CD4-positive, alpha-beta T cell treated with Interleukin-2 at 100 ng/mL for 4 hours (primary cell): Measurements from ENCODE around the gene SLBP.
A peak's percentile ranks its signal among the peaks of the same experiment; 100 is the strongest.

Source experiments
- DNase-seq: peaks from one replicate; pipeline ENCODE4 v3.0.0-alpha.2; 2020; ENCODE audit warnings: low spot score

The SLBP gene

GRCh38 chr4:1726146-1726934 lies 14.2 kb upstream of the SLBP start:
- DNase-seq: peak; percentile 92

GRCh38 chr4:1725521-1725920 lies 13.4 kb upstream of the SLBP start:
- DNase-seq: no peak

- peak; percentile 52 for DNase-seq
Observed at GRCh38 chr4:1723131-1723801, 11.1 kb upstream of the SLBP start.

GRCh38 chr4:1722551-1723118 lies 10.5 kb upstream of the SLBP start:
- no peak for DNase-seq

- no peak for DNase-seq
Observed at GRCh38 chr4:1721666-1722550, 9.8 kb upstream of the SLBP start.

GRCh38 chr4:1721003-1721665 lies 9.0 kb upstream of the SLBP start, which contains the start of the genes TACC3 and TMEM129:
Gene TACC3, plus strand, starts transcription at chr4:1721521. Its CDS starts 1,901 bp downstream, at chr4:1723422.
Gene TMEM129, minus strand, starts transcription at chr4:1721323. Its CDS starts 486 bp downstream, at chr4:1720837.
- peak; percentile 97 for DNase-seq

GRCh38 chr4:1720163-1720983 lies 8.3 kb upstream of the SLBP start:
- DNase-seq: peak; percentile 27

- no peak for DNase-seq
Observed at GRCh38 chr4:1718095-1718850, 6.2 kb upstream of the SLBP start.

GRCh38 chr4:1717129-1718094 lies 5.3 kb upstream of the SLBP start:
- DNase-seq: no peak

GRCh38 chr4:1716065-1716945 lies 4.2 kb upstream of the SLBP start:
- DNase-seq: no peak

- DNase-seq: no peak
Observed at GRCh38 chr4:1715002-1715758, 3.1 kb upstream of the SLBP start.

GRCh38 chr4:1714303-1715001 lies 2.3 kb upstream of the SLBP start:
- no peak for DNase-seq

- no peak for DNase-seq
Observed at GRCh38 chr4:1713003-1713851, 1.1 kb upstream of the SLBP start.

- DNase-seq: no peak
Observed at GRCh38 chr4:1711571-1712215, 426 bp downstream of the SLBP start.
